Osteocyte (in vitro differentiated cells): ENCODE measurements around the gene SLC14A1. TPM values are rescaled to one million over a fixed set of nuclear protein-coding genes. Genes with fewer than 3 reads are reported as not detected.

Experiments used
- DNase-seq: peaks from one replicate; pipeline ENCODE4 v3.0.0; 2021; ENCODE audit warnings: mixed read lengths; ENCODE audit not compliant: unreplicated experiment; ENCODE audit errors: extremely low spot score
- H3K27ac Mint-ChIP-seq: one replicate; pipeline ENCODE4 v1.8.0; 2021; ENCODE audit warnings: mild to moderate bottlenecking, mixed read lengths; ENCODE audit not compliant: unreplicated experiment
- H3K27me3 Mint-ChIP-seq: one replicate; pipeline ENCODE4 v1.8.0; 2021; ENCODE audit warnings: mixed read lengths; ENCODE audit not compliant: unreplicated experiment
- H3K36me3 Mint-ChIP-seq: one replicate; pipeline ENCODE4 v1.8.0; 2021; ENCODE audit warnings: mixed read lengths; ENCODE audit not compliant: unreplicated experiment
- H3K4me1 Mint-ChIP-seq: one replicate; pipeline ENCODE4 v1.8.0; 2021; ENCODE audit warnings: mixed read lengths; ENCODE audit not compliant: unreplicated experiment
- H3K4me3 Mint-ChIP-seq: one replicate; pipeline ENCODE4 v1.8.0; 2021; ENCODE audit warnings: mild to moderate bottlenecking, moderate library complexity, mixed read lengths; ENCODE audit not compliant: unreplicated experiment
- H3K9me3 Mint-ChIP-seq: one replicate; pipeline ENCODE4 v1.8.0; 2021; ENCODE audit warnings: mixed read lengths; ENCODE audit not compliant: unreplicated experiment
- total RNA-seq: library from RNA; stranded (reverse); gene quantifications from 2 replicates; pipeline ENCODE4 v1.2.1, GENCODE V29; 2021
- TF ChIP-seq, protein P1 (sequence below): fragments of 200-600 bp; sonication (generic); IDR thresholded peaks from 2 replicates; pipeline ENCODE4 v1.5.0; 2021; ENCODE audit warnings: antibody characterized with exemption, mild to moderate bottlenecking, moderate library complexity

Gene SLC14A1
- total RNA-seq, 1 donor from 2014 or later = 0.24 TPM

DNA sequence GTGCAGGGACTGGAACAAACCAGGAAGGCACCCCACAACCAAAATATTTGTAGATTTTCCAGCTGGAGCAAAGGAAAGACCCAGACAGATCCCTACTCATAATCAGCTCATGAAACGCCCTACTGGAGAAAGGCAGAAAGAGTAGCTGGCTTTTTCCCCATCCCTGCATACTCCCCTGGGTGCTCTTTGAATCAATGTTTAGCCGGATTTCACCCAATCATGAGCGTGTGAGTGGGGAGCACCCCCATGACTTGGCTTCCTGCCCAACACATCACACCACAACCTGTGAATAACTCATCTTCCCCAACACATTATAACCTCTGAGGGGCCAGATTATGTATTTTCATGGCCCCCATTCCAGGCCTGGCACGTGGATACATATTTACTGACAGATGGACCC is 35.1 kb upstream of the SLC14A1 start:
- TF ChIP-seq, protein P1, sequence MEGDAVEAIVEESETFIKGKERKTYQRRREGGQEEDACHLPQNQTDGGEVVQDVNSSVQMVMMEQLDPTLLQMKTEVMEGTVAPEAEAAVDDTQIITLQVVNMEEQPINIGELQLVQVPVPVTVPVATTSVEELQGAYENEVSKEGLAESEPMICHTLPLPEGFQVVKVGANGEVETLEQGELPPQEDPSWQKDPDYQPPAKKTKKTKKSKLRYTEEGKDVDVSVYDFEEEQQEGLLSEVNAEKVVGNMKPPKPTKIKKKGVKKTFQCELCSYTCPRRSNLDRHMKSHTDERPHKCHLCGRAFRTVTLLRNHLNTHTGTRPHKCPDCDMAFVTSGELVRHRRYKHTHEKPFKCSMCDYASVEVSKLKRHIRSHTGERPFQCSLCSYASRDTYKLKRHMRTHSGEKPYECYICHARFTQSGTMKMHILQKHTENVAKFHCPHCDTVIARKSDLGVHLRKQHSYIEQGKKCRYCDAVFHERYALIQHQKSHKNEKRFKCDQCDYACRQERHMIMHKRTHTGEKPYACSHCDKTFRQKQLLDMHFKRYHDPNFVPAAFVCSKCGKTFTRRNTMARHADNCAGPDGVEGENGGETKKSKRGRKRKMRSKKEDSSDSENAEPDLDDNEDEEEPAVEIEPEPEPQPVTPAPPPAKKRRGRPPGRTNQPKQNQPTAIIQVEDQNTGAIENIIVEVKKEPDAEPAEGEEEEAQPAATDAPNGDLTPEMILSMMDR = no peak
- DNase-seq = no peak
- no peak overlapping the region for H3K27ac Mint-ChIP-seq
- H3K27me3 Mint-ChIP-seq = peaks cover 4% of the 10 kb centered on the region
- peaks cover 3% of the 10 kb centered on the region for H3K9me3 Mint-ChIP-seq
- no peak overlapping the region for H3K4me3 Mint-ChIP-seq
- peaks cover 1% of the 10 kb centered on the region for H3K36me3 Mint-ChIP-seq
- H3K4me1 Mint-ChIP-seq = peaks cover 11% of the 10 kb centered on the region

DNA sequence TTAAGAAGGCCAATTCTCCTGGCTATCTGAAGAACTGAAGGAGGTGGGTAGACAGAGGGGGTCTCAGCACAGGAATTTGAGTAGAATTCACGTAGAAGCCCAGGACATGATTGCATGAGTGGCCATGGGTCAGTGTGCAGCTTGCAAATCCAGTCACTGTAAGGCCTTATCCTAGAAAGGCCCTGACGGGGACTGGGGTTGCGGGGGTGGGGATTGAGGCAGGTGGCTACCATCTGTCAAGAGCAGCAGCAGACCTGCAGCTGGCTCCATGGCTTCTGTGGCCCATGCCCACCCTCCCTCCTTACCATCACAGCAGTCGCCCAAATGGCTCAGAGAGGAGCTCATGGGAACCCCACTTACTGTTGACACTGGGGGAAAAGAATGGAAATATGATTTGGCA is 34.6 kb upstream of the SLC14A1 start:
- Mint-ChIP-seq H3K27me3 (peaks cover 5% of the 10 kb centered on the region), H3K9me3 (peaks cover 5% of the 10 kb centered on the region), H3K36me3 (peaks cover 2% of the 10 kb centered on the region), H3K4me3 (no peak overlapping the region), H3K27ac (no peak overlapping the region), H3K4me1 (peaks cover 11% of the 10 kb centered on the region)
- TF ChIP-seq, protein P1 = no peak
- DNase-seq = no peak

DNA sequence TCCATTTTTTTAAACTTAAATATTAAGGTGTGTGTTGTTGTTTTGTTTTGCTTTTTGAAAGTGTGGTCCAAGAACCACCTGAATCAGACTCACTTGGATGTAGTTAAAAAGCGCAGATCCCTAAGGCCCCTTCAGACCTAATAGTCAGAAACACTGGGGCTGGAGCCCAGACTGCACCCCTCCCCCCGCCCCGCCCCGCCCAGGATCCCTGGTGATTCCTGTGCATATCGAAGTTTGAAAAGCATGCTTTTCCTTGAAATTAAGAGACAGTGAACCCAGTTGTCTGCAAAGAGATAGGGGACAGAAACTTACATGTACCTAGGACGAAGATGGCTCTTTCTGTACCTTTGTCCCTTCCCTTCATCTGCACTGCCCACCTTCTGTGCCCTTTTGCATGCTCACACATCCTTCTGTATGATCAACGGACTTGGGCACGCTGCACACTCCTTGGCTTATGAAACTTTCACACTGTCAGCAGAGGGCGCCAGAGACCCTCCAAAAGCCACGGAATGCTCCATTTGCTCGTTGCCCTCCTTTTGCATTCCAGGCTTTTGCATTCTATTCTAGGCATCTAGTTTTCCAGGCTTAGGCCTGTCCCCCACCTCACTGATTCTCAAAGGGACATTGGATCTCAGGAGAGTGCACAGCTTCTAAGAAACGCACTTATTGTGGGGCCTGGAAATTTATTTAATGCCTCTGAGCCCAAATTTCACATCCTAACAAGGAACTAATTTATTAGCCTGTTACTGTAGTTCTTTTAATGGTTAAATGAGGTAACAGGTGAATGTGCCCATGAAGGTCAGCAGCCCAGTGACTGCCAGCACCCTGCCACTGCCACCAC is 32.8 kb upstream of the SLC14A1 start:
- peaks cover 2% of the 10 kb centered on the region for H3K36me3 Mint-ChIP-seq
- no peak overlapping the region for H3K4me3 Mint-ChIP-seq
- DNase-seq = peak; percentile 90
- peaks cover 11% of the 10 kb centered on the region for H3K9me3 Mint-ChIP-seq
- TF ChIP-seq, protein P1 = peak; percentile 89
- H3K27ac Mint-ChIP-seq = no peak overlapping the region
- peaks cover 11% of the 10 kb centered on the region for H3K4me1 Mint-ChIP-seq
- H3K27me3 Mint-ChIP-seq = peaks cover 17% of the 10 kb centered on the region

- peaks cover 2% of the 10 kb centered on the region for H3K36me3 Mint-ChIP-seq
- H3K27me3 Mint-ChIP-seq = peaks cover 23% of the 10 kb centered on the region
- TF ChIP-seq, protein P1 = no peak
- peaks cover 11% of the 10 kb centered on the region for H3K9me3 Mint-ChIP-seq
- H3K4me1 Mint-ChIP-seq = peaks cover 11% of the 10 kb centered on the region
- no peak overlapping the region for H3K4me3 Mint-ChIP-seq
- no peak overlapping the region for H3K27ac Mint-ChIP-seq
- DNase-seq = no peak
Measured at GRCh38 chr18:45691816-45692179, 32.2 kb upstream of the SLC14A1 start.

- peaks cover 30% of the 10 kb centered on the region for H3K27me3 Mint-ChIP-seq
- H3K36me3 Mint-ChIP-seq = no peaks in the 10 kb centered on the region
- no peaks in the 10 kb centered on the region for H3K4me1 Mint-ChIP-seq
- no peak overlapping the region for H3K27ac Mint-ChIP-seq
- H3K9me3 Mint-ChIP-seq = peaks cover 11% of the 10 kb centered on the region
- H3K4me3 Mint-ChIP-seq = no peak overlapping the region
- TF ChIP-seq, protein P1 = no peak
- DNase-seq = no peak
Measured at GRCh38 chr18:45702708-45703265, 21.2 kb upstream of the SLC14A1 start.
